ENCODE results near the gene PHPT1.
A peak's percentile ranks its signal among the peaks of the same experiment; 100 is the strongest.
"Not testable (repeated sequence)": the region's sequence is repeated elsewhere in the genome, so short reads cannot be mapped to it uniquely, and the experiment has no call there.

Gene PHPT1

GRCh38 chr9:136849038-136849959 is at the start of gene PHPT1:
PHPT1 (plus strand) TSS chr9:136849409; CDS start chr9:136849431, 22 bp downstream.
- DNase-seq (ENCODE audit: low read depth) = peak; percentile 95

- DNase-seq (ENCODE audit: low read depth) = peak; percentile 89
Observed at GRCh38 chr9:136799854-136800657, 49.2 kb upstream of the PHPT1 start.

DNA sequence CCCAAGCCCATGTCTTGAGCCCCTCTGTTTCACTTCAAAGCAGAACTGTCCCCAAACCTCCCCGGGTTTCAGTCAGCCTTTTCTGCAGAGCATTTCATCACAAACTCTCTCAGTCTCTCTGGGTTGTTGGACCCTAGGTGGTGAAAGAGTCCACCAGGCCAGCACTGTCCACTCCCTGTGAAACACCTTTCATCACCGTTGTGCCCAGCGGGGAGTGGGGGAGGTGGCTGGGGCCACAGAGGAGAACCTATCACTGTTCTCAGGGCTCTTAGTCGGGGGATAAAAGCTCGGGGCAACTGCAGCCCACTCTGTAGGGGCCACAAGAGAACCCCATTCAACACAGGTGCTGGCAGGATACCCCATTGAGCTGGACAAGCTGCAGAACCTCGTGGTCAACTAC is 46.9 kb upstream of the PHPT1 start:
- no peak for DNase-seq (ENCODE audit: low read depth)

DNA sequence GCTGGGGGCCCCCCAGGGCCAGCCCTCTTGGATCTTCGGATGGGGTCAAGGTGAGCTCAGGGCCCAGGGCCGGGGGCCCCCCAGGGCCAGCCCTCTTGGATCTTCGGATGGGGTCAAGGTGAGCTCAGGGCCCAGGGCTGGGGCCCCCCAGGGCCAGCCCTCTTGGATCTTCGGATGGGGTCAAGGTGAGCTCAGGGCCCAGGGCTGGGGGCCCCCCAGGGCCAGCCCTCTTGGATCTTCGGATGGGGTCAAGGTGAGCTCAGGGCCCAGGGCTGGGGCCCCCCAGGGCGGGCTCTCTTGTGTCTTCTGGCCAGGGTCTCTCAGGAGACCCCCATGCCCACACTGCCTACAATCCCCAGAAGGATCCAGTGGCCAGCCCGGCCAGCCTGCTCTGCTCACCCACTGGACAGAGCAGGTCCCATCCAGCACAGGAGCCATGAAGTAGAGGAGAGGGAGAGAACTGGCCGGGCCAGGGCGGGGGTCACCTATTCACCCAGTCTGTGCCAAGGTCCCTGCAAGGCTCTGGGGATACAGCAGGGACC is 46.1 kb upstream of the PHPT1 start:
- not testable (repeated sequence) for DNase-seq (ENCODE audit: low read depth)

DNA sequence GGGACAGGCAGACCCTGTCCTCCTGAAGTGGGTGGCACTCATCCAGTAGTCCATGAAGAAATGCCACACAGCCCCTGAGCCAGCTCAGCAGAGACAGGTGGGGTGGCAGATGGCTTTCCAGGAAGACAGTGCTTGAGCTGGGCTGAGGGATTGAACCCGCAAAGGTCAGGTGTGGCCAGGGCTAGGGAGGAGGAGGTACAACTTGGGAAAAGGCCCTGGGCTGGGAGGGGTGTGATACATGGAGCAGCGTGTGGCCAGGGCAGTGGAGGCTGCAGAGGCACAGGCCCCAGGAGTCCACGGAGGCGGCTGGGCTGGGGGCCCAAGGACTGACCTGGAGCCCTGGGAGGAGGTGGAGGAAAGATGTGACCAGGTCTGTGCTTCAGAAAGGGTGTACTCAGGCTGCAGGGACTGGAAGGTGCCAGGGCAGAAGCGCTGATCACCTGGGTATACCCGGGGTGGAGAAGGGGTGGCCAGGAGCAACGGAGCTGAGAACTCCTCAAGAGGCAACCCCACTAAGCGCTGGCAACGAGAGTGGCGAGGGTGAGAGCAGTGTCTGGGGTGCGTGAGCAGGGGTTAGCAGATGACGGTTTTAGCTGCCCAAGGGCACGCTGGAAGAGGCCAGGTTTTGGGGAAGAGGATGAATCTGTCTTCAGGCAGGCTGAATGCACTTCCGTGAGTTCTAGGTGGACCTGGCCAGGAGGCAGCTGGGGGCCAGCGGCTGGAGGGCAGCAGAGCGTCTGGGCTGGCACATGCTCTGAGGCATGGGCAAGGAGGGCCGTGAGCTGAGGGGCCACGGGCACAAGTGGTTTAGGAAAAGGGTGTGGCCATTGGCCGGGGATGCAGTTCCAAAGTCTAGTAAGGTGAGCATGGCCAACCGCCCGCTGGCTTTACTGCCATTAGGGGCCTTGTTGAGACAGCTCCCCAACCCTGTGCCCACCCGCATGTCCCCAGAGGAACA is 45.4 kb upstream of the PHPT1 start:
- no peak for DNase-seq (ENCODE audit: low read depth)

GRCh38 chr9:136804509-136805206 is 44.6 kb upstream of the PHPT1 start:
- DNase-seq (ENCODE audit: low read depth) = no peak

GRCh38 chr9:136805207-136805740 is 43.9 kb upstream of the PHPT1 start:
- DNase-seq (ENCODE audit: low read depth) = no peak

- no peak for DNase-seq (ENCODE audit: low read depth)
Observed at GRCh38 chr9:136806067-136806466, 43.1 kb upstream of the PHPT1 start.

DNA sequence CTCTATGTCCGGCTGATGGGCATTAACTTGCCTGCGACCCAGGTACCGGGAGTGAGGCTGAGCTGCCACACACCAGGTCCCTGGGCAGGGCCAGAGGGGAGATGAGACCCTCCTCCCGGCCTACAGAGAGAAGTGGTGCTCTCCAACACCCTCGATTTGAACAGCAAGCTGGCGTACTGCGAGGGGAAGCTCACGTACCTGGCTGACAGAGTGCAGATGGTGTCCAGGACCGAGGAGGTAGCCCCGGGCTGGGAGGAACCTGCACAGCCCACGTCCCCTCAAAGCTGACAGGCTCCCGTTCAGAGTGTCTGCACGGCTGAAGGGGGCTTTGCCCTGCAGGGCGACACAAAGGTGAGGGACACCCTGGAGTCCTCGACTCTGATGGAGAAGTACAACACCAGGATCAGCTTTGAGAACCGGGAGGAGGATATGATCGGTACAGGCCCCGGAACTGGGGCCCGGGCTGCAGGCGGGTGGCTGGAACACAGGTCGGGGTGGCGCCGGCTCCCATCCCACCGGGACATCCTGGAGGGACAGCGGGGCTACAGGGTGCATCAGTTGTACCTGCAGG is 42.5 kb upstream of the PHPT1 start:
- DNase-seq (ENCODE audit: low read depth) = no peak

- DNase-seq (ENCODE audit: low read depth) = peak; percentile 60
Observed at GRCh38 chr9:136807281-136808074, 41.7 kb upstream of the PHPT1 start, which contains the start of gene RABL6. RABL6 (plus strand) TSS chr9:136807948; CDS start chr9:136808197, 249 bp downstream.

DNA sequence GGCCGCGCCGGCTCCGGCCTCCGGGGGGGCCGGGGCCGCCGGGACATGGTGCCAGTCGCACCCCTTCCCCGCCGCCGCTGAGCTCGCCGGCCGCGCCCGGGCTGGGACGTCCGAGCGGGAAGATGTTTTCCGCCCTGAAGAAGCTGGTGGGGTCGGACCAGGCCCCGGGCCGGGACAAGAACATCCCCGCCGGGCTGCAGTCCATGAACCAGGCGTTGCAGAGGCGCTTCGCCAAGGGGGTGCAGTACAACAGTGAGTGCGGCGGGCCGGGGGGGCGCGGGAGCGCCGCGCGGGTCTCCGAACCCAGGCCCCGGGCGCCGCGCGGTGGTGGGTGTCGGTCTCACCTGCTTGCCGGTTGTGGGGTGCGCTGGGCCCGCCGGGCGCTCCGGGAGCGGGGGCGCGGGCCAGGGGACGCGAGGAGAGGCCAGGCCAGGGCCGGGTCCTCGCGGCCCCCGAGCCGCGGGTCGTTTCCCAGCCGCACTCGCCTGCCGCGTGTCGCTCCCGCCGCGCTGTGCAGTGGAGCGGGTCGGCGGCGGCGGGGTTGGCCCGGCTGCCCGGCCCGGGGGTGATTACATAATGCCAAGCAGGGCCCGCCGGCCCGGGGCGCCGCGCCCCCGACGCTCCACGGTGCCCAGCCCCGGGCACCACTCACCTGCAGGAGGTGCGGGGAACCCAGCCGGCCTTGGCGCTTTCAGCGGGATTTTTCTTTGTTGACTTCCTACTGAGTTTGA is 41.0 kb upstream of the PHPT1 start:
- no peak for DNase-seq (ENCODE audit: low read depth)

DNA sequence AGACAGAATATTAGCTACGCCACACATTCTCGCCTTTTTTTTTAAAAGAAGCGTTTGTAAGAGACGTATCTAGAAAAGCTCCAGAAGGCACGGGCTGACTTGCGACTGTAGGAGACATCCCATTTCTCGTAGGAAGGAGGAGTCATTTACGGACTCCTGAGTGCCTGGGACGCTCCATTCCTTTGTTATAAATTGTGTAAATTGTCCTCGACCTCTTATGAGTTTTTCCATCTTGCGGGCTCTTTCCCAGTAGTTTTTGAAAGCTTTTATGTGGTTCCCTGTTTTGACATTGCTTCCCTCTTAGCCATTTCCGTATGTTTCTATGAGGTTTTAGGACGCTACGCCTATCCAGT is 40.4 kb upstream of the PHPT1 start:
- no peak for DNase-seq (ENCODE audit: low read depth)

DNA sequence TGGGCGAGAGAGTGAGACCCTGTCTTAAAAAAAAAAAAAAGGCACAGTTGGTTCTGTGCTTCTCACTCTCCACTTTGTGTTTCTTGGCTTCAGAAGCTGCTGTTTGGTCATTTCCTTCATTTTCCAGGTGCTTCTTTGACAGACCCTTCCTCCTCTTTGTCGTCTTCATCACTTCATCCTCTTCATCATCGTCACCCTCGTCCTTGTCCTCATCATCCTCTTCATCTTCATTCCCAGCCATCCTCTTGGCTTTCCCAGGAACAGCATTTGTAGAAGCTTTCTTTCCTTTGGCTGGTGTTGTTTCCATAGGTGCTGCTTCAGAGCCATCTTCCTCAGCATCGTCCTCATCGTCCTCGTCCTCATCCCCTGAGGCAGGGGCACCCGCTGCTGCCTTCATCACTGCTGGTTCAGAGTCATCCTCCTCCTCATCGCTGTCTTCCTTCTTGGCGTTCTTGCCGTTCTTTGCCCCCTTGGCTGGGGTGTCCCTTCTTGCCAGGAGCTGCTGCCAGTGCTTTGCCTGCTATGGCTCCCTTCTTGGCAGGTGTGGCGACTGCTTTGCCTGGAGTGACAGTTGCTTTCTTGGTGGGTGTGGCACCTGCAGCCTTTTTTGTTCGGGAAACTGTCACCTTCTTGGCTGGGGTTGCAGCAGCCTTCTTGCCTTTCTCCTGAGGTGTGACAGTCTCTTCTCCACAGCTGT is 34.3 kb upstream of the PHPT1 start:
- no peak for DNase-seq (ENCODE audit: low read depth)

GRCh38 chr9:136815422-136815782 is 33.8 kb upstream of the PHPT1 start:
- no peak for DNase-seq (ENCODE audit: low read depth)

DNA sequence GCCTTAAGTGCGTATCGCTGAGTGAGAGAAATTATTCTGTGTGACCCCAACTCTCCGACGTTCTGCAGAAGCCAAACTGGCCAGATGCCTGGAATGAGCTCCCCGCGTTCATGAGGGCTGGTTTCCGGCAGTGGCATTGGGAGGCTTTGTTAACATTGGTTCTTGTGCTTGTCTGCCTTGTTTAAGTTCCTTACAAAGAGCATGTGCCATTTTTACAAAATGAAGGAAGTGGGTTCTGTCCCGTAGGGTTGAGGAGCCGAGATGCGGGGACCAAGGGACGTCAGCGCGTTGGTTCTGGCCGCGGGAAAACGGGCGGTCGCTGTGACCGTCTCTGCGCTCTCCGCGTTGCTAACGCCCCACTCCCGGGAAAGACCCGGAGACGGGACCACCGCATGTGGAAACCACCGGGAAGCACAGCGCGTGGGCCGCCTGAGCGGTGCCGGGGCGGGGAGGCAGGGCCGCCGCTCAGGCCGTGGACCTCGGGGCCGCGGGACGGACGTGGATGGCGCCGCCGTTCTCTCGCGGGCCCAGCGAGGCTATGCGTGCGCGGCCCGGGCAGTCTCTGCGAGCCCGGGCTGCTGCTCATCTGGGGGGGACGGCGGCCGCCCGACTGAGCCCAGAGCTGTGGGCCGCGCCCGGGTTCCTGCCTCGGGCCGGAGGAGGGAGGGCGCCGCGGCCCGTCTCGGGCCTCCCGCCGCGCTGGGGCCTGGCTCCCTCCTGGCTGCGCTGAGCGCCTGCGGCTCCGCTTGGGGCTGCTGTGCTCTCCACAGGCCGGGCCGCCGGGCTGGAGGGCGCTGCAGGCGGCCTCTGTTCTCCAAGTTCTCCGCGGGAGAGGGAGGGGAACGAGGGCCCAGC is 28.0 kb upstream of the PHPT1 start:
- DNase-seq (ENCODE audit: low read depth) = no peak

DNA sequence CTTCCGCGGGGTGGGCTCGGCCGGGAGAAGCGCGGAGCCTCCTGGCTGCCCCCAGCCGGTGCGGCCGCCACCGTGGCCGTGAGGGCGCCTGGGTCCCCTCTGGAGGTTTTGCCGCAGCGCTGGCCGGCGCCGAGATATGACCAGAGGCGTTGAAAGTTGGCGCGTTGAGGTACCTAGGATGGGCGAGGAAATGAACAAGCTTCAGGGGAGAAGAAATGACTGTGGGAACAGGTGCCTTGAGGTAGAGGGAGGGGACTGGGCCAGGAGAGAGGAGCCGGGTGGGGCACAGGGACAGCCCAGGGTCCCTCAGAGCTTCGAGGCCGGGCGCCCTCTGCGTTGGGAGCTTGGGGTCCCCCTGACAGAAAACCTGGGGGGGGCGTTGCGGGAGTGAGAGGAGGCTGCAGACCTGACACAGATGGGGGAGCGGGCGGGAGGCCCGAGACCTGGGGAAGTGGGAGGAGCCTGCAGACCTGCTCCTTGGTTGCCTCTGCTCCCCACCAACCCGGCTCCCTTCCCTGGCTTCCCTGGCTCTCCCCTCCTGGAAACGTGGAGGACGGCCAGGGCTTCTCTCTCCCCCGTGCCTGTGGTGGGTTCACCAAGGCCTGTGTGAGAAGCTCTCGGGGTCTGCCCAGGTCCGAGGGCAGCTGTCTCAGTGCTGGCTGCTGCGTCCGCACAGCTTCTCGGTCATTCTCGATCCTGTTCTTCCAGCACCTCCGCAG is 27.2 kb upstream of the PHPT1 start:
- no peak for DNase-seq (ENCODE audit: low read depth)

All from activated gamma-delta T cell treated with anti-CD3 and anti-CD28 coated beads, Interleukin-2, amount 50 U/mL, for 16 hours (primary cell).